ENCODE measurements around the gene ROPN1L. TPM values are rescaled to one million over a fixed set of nuclear protein-coding genes. Genes with fewer than 3 reads are reported as not detected.
"Not testable (repeated sequence)": the region's sequence is repeated elsewhere in the genome, so short reads cannot be mapped to it uniquely, and the experiment has no call there.

Gene ROPN1L
- total RNA-seq, 1 donor from 2014 or later, result 1.9 TPM

GRCh38 chr5:10506535-10506934, 64.9 kb downstream of the ROPN1L start:
- H3K9me3 ChIP-seq, result no peaks in the 10 kb centered on the region
- ATAC-seq (no peak), DNase-seq (no peak)
- no peaks in the 10 kb centered on the region for H3K27me3 ChIP-seq
- no peaks in the 10 kb centered on the region for H3K36me3 ChIP-seq
- no peak for TF ChIP-seq CTCF (IDR thresholded peaks at IDR 0.05)
- H3K4me1 ChIP-seq, result no peaks in the 10 kb centered on the region
- H3K27ac ChIP-seq, result no peak overlapping the region
- no peak overlapping the region for H3K4me3 ChIP-seq
- intact Hi-C loops (cut with DNase I), result no loop called here

- no peak overlapping the region for H3K4me3 ChIP-seq
- H3K27me3 ChIP-seq, result no peaks in the 10 kb centered on the region
- no peak for ATAC-seq
- no peak for TF ChIP-seq CTCF (IDR thresholded peaks at IDR 0.05)
- no peaks in the 10 kb centered on the region for H3K9me3 ChIP-seq
- no peak for DNase-seq
- no peaks in the 10 kb centered on the region for H3K4me1 ChIP-seq
- H3K27ac ChIP-seq, result no peak overlapping the region
- no peaks in the 10 kb centered on the region for H3K36me3 ChIP-seq
- intact Hi-C loops (cut with DNase I), result no loop called here
These were observed 66.0 kb downstream of the ROPN1L start for GRCh38 chr5:10507575-10508096.

- no peak overlapping the region for H3K4me3 ChIP-seq
- TF ChIP-seq CTCF (IDR thresholded peaks at IDR 0.05), result no peak
- no peaks in the 10 kb centered on the region for H3K9me3 ChIP-seq
- H3K36me3 ChIP-seq, result no peaks in the 10 kb centered on the region
- ATAC-seq (peak; percentile 54), DNase-seq (no peak)
- intact Hi-C loops (cut with DNase I), result no loop called here
- H3K27me3 ChIP-seq, result no peaks in the 10 kb centered on the region
- no peak overlapping the region for H3K27ac ChIP-seq
- H3K4me1 ChIP-seq, result no peaks in the 10 kb centered on the region
These were observed 67.9 kb downstream of the ROPN1L start for GRCh38 chr5:10509575-10509974.

GRCh38 chr5:10511741-10512640, 70.3 kb downstream of the ROPN1L start:
- intact Hi-C loops (cut with DNase I), result no loop called here
- Histone ChIP-seq H3K4me3 (no peak overlapping the region), H3K9me3 (no peaks in the 10 kb centered on the region), H3K36me3 (no peaks in the 10 kb centered on the region), H3K27me3 (no peaks in the 10 kb centered on the region), H3K27ac (no peak overlapping the region), H3K4me1 (no peaks in the 10 kb centered on the region)
- DNase-seq, result no peak
- TF ChIP-seq CTCF (IDR thresholded peaks at IDR 0.05), result no peak
- no peak for ATAC-seq

GRCh38 chr5:10513501-10514442, 72.1 kb downstream of the ROPN1L start:
- no peaks in the 10 kb centered on the region for H3K9me3 ChIP-seq
- no peak for DNase-seq
- no peaks in the 10 kb centered on the region for H3K27me3 ChIP-seq
- H3K27ac ChIP-seq, result no peak overlapping the region
- no peak for ATAC-seq
- intact Hi-C loops (cut with DNase I), result no loop called here
- H3K36me3 ChIP-seq, result no peaks in the 10 kb centered on the region
- no peak for TF ChIP-seq CTCF (IDR thresholded peaks at IDR 0.05)
- H3K4me1 ChIP-seq, result no peaks in the 10 kb centered on the region
- no peak overlapping the region for H3K4me3 ChIP-seq

- H3K4me1 ChIP-seq; ATAC-seq; H3K27me3 ChIP-seq; H3K4me3 ChIP-seq; H3K9me3 ChIP-seq; DNase-seq; H3K27ac ChIP-seq; intact Hi-C loops (cut with DNase I); H3K36me3 ChIP-seq: not testable (repeated sequence)
These were observed 72.9 kb downstream of the ROPN1L start for GRCh38 chr5:10514572-10514971.

All from upper lobe of right lung (tissue), 1 donor.